ENCODE results near the gene KSR1.

DNA sequence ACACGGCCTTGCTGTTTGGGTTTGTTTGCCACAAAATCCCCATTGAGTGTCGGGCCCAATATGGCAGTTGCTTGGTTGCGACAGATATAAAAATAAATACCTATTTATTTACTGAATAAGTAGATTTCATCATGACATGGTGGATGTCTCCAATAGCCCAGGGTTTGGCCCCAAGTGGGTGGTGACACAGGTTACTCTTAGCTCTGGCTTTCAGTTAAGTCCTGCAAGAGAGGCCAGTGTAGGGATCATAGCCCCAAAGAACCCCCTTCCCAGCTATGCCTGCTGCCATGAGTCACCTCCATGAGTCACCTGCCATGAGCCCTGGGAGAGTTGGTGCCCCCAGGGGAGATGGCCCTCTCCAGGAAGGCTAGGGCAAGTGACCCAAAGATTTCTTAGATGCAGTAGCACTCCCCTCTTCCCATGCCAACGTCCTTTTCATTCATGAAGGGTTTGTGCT, 96.1 kb downstream of the KSR1 start:
- no peak for TF ChIP-seq POLR2AphosphoS5 (IDR thresholded peaks at IDR 0.05)
- TF ChIP-seq, protein P1, sequence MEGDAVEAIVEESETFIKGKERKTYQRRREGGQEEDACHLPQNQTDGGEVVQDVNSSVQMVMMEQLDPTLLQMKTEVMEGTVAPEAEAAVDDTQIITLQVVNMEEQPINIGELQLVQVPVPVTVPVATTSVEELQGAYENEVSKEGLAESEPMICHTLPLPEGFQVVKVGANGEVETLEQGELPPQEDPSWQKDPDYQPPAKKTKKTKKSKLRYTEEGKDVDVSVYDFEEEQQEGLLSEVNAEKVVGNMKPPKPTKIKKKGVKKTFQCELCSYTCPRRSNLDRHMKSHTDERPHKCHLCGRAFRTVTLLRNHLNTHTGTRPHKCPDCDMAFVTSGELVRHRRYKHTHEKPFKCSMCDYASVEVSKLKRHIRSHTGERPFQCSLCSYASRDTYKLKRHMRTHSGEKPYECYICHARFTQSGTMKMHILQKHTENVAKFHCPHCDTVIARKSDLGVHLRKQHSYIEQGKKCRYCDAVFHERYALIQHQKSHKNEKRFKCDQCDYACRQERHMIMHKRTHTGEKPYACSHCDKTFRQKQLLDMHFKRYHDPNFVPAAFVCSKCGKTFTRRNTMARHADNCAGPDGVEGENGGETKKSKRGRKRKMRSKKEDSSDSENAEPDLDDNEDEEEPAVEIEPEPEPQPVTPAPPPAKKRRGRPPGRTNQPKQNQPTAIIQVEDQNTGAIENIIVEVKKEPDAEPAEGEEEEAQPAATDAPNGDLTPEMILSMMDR (IDR thresholded peaks at IDR 0.05) = no peak
- no peak for TF ChIP-seq EP300 (IDR thresholded peaks at IDR 0.05)
- no peak for TF ChIP-seq POLR2A (IDR thresholded peaks at IDR 0.05)
